GM19395 (cell line): Measurements from ENCODE around the gene CYP8B1.
"Not testable (repeated sequence)": the region's sequence is repeated elsewhere in the genome, so short reads cannot be mapped to it uniquely, and the experiment has no call there.

Experiments used
- ATAC-seq: cut with Tn5 transposase; IDR thresholded peaks from one replicate; pipeline ENCODE4 v1.9.1; 2021; ENCODE audit warnings: mild to moderate bottlenecking, moderate library complexity; ENCODE audit not compliant: unreplicated experiment

The CYP8B1 gene

DNA sequence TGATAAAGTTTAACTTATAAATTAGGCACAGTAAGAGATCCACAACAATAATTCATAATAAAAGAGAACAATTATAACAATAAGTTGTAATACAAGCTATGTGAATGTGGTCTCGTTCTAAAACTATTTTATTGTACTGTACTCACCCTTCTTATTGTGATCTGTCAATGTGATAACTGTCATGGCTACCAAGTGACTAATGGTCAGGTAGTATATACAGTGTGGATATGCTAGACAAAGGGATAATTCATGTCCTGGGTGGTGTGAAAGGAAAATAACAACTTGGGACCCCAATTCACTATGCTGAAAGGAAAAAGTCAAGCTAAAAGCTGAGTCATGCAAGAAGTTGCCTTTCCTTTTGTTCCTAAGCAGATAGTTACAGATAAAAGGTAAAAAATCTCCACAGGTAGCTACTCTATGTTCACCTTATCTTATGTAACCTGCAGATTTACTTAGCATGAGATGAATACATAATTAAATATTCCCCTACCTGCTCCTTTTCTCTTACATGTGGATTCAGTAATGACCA lies 10.7 kb upstream of the CYP8B1 start:
- no peak for ATAC-seq

DNA sequence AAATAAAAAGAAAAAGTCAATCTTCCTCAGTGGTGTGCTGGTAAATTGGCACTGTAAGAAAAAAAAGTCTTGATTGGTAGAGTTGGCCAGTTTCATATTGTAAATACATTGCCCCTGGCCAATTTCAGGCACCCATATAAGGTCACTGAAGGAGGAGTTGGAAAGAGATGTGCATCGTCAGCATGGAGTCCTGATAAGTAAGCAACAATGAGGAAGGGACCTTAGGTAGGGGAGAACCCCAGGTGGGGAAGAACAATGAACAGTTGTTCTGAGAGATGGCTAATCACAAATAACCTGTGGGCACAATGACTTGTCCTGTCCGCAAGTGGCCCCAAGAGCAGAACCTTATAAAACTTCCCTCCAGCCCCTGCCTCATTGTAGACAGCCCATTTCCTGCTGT lies 8.6 kb upstream of the CYP8B1 start:
- ATAC-seq: no peak

DNA sequence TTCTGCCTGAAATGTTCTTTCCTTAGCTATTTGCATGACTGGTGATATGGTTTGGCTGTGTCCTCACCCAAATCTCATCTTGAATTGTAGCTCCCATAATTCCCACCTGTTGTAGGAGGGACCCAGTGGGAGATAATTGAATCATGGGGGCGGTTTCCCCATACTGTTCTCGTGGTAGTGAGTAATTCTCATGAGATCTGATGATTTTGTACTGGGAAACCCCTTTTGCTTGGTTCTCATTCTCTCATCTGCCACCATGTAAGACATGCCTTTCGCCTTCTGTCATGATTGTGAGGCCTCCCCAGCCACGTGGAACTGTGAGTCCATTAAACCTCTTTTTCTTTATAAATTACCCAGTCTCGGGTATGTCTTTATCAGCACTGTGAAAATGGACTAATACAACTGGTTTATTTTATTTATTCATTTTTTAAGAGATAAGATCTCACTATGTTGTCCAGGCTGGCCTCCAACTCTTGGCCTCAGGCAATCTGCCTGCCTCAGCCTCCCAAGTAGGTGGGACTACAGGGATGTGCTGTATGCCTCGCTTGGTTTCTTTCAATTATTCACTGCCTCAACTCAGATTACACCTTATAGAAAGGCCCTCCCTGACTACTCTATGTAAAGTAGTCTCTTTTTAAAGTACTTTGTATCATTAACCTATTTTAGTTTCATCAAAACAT lies 7.7 kb upstream of the CYP8B1 start:
- not testable (repeated sequence) for ATAC-seq

DNA sequence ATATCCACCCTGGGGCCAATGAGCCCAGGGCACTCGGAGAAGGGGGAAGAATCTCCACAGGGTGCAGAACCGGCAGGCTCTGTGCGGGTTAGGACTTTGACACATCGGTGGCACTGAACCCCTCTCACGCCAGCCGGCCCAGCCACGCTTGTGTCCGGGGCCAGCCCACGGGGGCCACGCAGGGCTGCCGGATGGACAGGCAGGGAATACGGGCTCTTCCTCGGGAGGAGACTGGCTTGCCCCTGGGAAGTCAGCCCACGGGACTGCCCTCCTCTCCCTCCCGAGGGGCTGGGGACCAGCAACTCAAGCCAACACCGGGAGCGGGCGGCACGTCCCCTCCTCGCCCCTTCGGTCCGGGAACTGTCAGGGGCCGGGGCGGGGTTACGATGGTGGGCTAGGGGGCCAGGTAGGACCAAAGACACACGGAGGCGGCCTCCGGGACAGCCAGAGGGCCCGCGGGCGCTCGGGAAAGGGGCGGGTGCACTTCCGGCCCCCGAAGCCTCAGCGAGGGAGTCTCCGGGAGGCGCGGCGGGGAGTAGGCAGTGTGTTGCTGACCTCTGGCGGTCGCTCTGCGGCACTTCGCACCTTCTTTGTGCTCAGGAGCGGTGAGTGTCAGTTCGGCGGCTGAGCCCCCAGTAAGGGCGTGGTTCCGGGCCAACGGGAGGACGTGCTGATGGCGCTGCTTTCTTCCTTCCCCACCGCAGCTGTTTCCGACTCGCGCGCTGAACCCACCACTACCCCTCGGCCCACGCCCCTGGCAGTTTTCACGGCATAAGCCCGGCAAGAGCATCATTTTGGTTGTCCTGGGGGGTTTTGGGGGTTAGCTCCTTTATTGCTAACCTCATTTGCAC lies 5.1 kb upstream of the CYP8B1 start:
- peak; percentile 99 for ATAC-seq

DNA sequence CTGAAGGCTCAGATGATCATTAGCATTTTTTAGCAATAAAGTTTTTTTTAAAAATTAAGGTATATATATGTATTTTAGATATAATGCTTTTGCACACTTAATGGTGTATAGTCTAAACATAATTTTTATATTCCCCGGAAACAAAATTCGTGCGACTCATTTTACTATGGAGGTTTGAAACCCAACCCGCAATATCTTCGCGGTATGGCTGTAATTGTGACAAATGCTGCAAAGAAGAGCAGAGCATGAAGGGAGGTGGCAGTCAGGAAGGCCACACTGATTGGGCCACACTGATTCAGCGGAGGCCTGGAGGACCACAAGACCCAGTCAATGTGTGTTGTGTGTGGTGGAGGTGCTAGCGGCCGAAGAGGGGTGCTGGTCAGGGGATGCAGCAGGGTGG lies 4.5 kb upstream of the CYP8B1 start:
- ATAC-seq: no peak

DNA sequence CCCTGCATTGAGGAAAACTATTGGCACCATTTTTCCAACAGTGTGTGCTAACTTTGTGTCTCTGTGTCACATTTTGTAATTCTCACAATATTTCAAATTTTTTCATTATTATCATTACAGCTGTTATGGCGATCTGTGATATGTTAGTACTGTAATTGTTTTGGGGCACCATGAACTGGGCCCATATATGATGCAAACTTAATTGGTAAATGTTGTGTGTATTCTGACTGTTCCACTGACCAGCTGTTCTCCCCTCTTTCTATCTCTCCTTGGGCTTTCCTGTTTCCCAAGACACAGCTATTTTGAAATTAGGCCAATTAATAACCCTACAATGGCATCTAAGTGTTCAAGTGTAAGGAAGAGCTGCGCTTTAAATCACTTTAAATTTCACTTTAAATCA lies 2.2 kb upstream of the CYP8B1 start:
- ATAC-seq: no peak

DNA sequence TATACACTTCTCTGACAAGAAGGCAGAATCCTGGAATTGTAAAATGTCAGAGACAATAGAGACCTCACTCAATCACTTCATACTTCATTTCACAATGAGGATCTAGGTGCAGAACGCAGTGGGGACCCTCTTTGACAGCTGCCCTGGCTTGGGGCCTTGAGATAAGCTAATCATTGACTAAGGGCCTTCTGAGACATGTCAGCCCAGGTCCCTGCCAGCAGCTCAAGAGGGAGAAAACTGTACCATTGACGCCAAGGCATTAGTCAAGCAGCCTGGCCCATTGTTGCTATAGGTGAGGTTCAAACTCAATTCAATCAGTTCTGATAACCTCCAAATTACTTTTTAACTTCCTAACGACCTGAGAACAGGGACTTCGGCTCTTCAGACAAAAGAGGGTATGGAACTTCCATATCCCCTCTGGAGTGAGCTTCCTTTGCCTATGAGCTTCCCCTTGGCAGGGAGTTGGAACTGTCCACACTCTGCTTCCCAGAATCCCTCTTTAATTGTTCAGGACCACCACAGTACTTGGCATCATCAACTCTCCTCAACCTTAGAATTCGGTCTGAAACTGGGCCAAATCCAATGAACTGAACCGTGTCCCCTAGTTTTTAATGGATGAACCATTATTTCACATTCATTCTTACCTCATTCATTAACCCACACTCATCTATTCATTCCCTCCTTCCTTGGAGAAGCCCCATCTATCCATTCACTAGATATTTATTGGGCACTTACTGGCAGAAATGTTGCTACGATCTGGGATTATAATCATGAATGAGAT lies 1.5 kb upstream of the CYP8B1 start:
- ATAC-seq: no peak

DNA sequence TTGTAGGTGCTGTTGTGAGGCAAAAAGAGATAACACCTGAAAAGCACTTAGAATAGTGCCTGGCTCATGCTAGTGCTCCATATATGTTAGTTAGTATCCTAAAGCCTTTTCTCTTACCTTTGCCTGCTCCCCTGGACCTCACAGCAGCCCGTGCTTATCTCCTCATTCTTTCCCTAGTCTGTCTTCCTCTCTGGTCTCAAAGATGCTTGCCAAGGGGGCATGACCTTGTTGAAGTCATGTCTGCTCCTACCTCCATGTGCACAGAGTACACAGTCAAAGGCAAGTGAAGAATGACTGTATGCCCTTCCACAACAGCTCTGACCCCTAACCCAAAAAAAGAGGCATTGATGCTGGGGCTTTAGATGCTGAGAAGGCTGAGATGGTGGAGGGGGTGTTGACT lies 722 bp upstream of the CYP8B1 start:
- no peak for ATAC-seq

DNA sequence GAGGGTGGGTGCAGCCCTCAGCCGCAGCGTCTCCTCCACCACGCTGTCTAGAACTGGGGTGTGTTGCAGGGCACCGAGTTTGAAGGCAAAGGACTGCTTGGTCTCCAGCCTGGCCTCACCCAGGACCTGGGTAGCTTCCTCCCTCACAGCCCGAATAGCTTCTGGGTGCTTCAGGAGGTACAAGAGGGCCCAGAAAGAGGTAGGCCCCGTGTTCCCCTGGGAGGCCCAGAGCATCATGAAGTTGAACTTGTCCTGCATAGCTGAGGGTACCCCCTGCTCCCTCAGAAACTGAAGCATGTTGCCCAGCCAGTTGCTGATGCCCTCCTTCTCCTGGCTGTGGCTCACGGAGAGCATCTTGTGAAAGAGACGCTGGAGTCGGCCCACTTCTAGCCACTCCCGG lies 930 bp downstream of the CYP8B1 start:
- no peak for ATAC-seq

DNA sequence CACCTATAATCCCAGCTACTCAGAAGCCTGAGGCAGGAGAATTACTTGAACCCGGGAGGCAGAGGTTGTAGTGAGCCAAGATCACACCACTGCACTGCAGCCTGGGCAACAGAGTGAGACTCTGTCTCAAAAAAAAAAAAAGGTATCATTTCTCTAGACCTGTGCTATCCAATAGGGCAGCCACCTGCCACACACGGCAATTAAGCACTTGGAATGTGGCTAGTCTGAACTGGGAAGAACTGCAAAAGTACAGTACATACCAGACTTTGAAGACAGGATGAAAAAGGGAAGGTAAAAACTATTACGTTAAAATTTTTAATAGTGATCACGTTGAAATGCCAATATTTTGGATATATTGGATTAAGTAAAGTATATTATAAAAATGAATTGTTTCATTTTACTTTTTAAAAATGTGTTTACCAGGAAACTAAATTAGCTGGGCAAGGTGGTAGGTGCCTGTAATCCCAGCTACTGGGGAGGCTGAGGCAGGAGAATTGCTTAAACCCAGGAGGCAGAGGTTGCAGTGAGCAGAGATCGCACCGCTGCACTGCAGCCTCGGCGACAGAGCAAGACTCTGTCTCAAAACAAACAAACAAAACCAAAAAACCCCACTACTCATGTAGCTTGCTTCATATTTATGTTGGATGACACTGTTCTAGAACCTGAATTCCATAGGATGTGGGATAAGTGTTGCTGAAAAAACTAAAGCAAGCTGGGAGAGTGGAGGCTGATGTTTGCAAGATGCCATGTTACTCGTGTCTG lies 2.3 kb downstream of the CYP8B1 start:
- no peak for ATAC-seq

DNA sequence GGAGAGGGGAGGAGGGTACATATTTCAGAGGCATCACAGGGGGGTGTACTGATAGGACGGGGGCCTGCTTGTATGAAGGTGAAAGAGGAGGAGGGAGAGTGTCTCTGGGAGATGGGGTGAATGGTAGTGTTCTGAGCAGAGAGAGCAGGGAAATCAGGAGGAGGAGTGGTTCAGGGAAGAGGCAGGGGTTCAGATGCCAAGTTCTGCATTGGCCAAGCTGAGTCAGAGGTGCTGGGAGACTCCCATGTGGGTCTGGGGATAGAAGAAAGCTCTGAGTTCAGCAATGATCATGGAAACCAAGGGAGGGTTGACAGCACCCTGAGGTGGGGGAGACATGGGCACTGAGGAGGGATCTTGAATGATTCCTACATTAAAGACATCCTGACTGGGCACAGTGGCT lies 3.0 kb downstream of the CYP8B1 start:
- ATAC-seq: no peak

DNA sequence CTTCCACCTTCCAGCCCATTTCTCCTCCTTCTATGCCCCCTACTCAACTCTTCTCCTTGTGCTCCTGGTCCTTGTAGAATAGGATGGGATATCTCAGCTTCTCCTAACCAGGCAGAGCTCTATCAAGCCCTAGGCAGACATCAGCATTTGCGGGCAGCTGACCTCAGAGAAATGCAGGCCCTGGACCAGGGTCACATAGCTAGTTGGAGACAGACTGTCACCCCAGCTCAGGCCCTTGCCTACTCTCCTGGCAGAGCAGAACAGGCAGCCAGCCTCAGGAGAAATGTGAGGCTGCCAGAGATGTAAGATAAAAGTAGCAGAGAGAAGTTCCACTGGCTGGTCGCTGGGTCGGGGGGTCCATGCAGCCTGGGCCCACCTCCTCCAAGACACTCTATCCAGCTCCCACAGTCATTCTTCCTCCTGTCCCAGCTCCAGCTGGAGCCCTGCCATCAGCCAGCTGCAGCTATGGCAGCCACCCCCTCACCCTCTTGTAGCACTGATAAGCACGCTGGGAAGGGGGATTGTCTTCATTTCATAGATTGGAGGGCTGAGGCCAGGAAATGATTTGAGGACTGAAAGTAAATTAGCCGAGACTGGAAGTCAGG lies 4.0 kb downstream of the CYP8B1 start:
- no peak for ATAC-seq

DNA sequence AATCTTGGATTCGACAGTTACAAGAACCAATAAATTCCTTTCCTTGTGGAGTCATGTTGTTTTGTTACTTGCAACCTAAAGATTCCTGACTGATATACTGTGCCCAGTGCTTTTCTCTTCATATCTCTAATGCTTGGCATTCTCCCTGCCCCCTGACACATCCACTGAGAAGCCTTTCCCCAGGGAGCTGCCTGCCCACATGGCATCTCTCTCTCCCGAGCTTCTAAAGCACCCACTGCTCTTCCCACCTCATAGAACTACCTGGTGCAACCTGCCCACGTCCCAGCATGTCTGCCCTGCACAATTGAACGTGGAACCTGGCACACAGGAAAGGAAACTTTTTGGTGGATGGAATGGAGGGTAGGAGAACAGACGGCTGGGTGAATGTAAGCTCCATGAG lies 6.8 kb downstream of the CYP8B1 start:
- no peak for ATAC-seq

DNA sequence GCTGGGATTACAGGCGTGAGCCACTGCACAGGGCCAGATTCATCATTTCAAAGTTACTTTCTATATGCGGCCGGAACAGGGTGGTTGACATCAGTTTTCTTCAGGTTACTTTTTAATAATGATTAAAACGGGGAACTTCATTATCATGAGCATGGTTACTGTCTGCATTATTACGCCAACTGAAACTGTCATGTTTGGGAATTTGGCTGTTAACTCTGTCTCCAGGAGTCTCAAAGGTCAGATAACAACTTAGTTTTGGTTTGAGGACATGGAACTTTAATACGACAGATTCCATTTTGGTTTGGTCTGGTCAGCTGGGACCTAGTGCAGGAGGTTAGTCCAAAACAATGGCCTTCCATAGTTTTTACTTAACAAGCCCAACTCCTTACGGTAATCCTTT lies 8.5 kb downstream of the CYP8B1 start:
- no peak for ATAC-seq

DNA sequence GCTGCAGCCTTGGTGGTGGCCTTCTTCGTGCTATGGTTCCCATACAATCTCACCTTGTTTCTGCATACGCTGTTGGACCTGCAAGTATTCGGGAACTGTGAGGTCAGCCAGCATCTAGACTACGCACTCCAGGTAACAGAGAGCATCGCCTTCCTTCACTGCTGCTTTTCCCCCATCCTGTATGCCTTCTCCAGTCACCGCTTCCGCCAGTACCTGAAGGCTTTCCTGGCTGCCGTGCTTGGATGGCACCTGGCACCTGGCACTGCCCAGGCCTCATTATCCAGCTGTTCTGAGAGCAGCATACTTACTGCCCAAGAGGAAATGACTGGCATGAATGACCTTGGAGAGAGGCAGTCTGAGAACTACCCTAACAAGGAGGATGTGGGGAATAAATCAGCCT lies 10.4 kb downstream of the CYP8B1 start:
- no peak for ATAC-seq

DNA sequence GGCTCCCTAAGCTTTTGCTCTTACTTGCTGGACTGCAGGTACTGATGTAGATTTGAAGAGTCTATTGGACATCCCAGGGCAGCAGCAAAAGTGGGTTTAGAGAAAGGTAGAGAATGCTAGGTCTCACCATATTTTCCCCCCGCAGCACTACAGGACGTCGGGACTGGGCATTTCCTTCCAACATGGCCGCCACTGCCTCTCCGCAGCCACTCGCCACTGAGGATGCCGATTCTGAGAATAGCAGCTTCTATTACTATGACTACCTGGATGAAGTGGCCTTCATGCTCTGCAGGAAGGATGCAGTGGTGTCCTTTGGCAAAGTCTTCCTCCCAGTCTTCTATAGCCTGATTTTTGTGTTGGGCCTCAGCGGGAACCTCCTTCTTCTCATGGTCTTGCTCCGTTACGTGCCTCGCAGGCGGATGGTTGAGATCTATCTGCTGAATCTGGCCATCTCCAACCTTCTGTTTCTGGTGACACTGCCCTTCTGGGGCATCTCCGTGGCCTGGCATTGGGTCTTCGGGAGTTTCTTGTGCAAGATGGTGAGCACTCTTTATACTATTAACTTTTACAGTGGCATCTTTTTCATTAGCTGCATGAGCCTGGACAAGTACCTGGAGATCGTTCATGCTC lies 11.2 kb downstream of the CYP8B1 start:
- ATAC-seq: no peak

DNA sequence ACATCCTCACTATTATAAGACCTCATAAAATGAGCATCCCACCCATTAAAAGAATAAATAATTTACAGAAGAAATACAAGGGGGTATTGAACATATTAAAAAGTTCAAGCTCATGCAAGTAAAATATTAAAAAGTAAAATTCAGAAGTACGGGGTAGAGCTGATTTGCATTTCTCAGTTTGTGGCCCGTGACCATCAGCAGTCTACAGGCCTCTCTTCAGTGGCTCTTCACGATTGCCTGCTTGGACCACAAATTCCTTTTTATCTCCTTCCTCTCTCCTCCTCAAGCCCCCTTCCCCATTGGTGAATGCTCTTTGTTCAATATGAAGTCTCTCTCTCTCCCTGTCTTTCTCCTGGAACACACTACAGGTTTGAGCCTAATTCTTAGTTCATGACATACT lies 19.1 kb downstream of the CYP8B1 start:
- no peak for ATAC-seq

DNA sequence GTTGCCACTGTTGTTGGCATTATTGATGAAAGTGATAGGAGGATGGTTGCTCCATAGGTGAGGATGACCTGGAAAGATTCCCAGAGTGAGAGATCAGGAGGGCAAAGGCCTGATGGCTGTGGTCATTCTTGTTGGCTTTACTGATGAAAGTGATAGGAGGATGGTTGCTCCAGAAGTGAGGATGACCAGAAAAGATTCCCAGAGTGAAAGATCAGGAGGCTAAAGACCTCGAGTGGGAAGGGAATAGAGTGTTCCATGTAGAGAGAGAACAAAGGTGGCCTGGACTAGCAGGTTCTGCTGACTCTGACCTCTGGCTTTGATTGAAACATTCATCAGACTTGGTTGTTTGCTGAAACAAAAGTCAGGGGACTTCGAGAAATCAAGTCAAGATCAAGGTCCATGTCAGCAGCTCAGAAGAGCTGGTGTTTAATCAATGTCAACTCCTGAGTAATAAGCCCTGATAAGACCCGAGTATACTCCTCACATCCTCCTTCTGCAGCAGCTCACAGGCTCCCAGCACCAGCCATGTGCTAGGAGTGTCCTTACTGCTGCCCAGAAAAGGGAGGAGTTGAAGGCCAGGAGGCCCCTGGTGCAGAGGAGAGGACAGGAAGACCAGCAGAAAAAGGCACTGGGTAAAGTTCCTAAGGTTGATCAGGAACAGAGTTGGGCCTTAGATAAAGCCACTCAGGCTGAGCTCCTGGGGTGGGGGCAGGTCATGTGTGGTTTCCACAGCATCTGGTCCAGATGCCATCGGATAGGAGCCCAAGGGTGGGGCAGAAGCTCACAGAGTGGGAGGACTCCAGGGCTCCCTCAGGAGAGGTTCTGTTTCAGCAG lies 19.9 kb downstream of the CYP8B1 start:
- ATAC-seq: no peak

DNA sequence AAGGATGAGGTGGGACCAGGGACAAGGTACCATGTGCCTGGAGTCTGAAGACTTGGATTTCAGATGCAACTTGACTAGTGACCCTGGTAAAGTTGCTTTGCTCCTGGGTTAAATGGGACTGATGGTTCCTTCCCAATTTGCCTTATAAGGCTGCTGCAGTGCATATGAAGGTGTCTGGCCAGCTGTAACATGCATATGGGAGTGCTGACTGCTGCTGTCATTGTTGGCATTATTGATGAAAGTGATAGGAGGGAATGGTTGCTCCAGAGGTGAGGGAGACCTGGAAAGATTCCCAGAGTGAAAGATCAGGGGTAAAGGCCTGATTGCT lies 20.5 kb downstream of the CYP8B1 start:
- ATAC-seq: no peak
